GM12801 (cell line): Measurements from ENCODE around the gene EPHA6.

Experiments used
- TF ChIP-seq, protein P1 (sequence below): IDR thresholded peaks from one replicate; pipeline ENCODE4 v1.5.1; 2011; ENCODE audit warnings: control low read depth; ENCODE audit not compliant: insufficient read length; ENCODE audit errors: extremely low read depth

The EPHA6 gene

GRCh38 chr3:96966181-96966929 lies 152.0 kb downstream of the EPHA6 start:
- TF ChIP-seq, protein P1, sequence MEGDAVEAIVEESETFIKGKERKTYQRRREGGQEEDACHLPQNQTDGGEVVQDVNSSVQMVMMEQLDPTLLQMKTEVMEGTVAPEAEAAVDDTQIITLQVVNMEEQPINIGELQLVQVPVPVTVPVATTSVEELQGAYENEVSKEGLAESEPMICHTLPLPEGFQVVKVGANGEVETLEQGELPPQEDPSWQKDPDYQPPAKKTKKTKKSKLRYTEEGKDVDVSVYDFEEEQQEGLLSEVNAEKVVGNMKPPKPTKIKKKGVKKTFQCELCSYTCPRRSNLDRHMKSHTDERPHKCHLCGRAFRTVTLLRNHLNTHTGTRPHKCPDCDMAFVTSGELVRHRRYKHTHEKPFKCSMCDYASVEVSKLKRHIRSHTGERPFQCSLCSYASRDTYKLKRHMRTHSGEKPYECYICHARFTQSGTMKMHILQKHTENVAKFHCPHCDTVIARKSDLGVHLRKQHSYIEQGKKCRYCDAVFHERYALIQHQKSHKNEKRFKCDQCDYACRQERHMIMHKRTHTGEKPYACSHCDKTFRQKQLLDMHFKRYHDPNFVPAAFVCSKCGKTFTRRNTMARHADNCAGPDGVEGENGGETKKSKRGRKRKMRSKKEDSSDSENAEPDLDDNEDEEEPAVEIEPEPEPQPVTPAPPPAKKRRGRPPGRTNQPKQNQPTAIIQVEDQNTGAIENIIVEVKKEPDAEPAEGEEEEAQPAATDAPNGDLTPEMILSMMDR, result no peak

GRCh38 chr3:96970211-96970610 lies 155.8 kb downstream of the EPHA6 start:
- TF ChIP-seq, protein P1, result no peak

GRCh38 chr3:96977671-96978070 lies 163.3 kb downstream of the EPHA6 start:
- TF ChIP-seq, protein P1, result no peak

DNA sequence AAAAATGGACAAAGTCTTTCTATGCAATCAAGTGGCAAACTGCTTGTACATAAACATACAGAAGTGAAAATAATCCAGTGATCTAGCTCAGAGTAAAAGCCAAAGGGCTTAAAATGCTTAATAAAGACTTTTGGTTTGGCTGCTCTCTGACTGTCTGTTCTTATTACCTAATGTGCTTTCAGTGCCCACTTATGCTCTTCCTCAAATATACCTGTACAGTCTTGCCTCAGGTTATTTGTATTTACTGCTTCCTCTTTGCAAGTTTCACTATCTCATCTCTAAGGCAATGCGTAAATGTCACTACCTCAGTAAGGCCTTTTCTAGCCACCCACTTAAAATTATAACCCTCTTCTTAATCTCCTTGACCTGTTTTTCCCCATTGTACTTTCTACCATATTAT lies 171.8 kb downstream of the EPHA6 start:
- TF ChIP-seq, protein P1, result no peak

GRCh38 chr3:96991231-96991630 lies 176.8 kb downstream of the EPHA6 start:
- TF ChIP-seq, protein P1, result no peak

GRCh38 chr3:96991800-96992365 lies 177.5 kb downstream of the EPHA6 start:
- TF ChIP-seq, protein P1, result no peak

- TF ChIP-seq, protein P1, result no peak
Measured at GRCh38 chr3:96994988-96995387, 180.6 kb downstream of the EPHA6 start.
